D341Med (cell line): ENCODE data around the gene ACTR1B.
"Not testable (repeated sequence)": the region's sequence is repeated elsewhere in the genome, so short reads cannot be mapped to it uniquely, and the experiment has no call there.

ENCODE experiments used
- DNase-seq: peaks from one replicate; pipeline ENCODE4 v3.0.0; 2012; ENCODE audit warnings: low spot score

The ACTR1B gene

GRCh38 chr2:97658691-97659157 lies 5.1 kb downstream of the ACTR1B start:
- DNase-seq, result no peak

- DNase-seq, result no peak
Measured at GRCh38 chr2:97657986-97658690, 5.7 kb downstream of the ACTR1B start.

- DNase-seq, result no peak
Measured at GRCh38 chr2:97656905-97657587, 6.8 kb downstream of the ACTR1B start.

- no peak for DNase-seq
Measured at GRCh38 chr2:97656129-97656755, 7.6 kb downstream of the ACTR1B start.

- DNase-seq, result no peak
Measured at GRCh38 chr2:97654791-97655190, 9.1 kb downstream of the ACTR1B start.

- no peak for DNase-seq
Measured at GRCh38 chr2:97654309-97654708, 9.5 kb downstream of the ACTR1B start.

- no peak for DNase-seq
Measured at GRCh38 chr2:97653874-97654273, 10.0 kb downstream of the ACTR1B start.

GRCh38 chr2:97653473-97653872 lies 10.4 kb downstream of the ACTR1B start:
- no peak for DNase-seq

- DNase-seq, result no peak
Measured at GRCh38 chr2:97651114-97651513, 12.7 kb downstream of the ACTR1B start.

GRCh38 chr2:97646977-97647376 lies 16.9 kb downstream of the ACTR1B start:
- DNase-seq, result no peak

- peak; percentile 96 for DNase-seq
Measured at GRCh38 chr2:97645695-97646629, 17.9 kb downstream of the ACTR1B start, which contains the start of gene COX5B. Gene COX5B (plus strand): TSS chr2:97646062. CDS start chr2:97646087, 25 bp downstream.

- no peak for DNase-seq
Measured at GRCh38 chr2:97645112-97645694, 18.6 kb downstream of the ACTR1B start.

GRCh38 chr2:97644023-97644717 lies 19.7 kb downstream of the ACTR1B start:
- DNase-seq, result no peak

- DNase-seq, result not testable (repeated sequence)
Measured at GRCh38 chr2:97626049-97626430, 37.8 kb downstream of the ACTR1B start.

- DNase-seq, result not testable (repeated sequence)
Measured at GRCh38 chr2:97625354-97626048, 38.3 kb downstream of the ACTR1B start.

GRCh38 chr2:97622976-97623375 lies 40.9 kb downstream of the ACTR1B start:
- not testable (repeated sequence) for DNase-seq

GRCh38 chr2:97620492-97620891 lies 43.4 kb downstream of the ACTR1B start:
- DNase-seq, result not testable (repeated sequence)

- not testable (repeated sequence) for DNase-seq
Measured at GRCh38 chr2:97618939-97619827, 44.7 kb downstream of the ACTR1B start.

GRCh38 chr2:97617911-97618310 lies 45.9 kb downstream of the ACTR1B start:
- no peak for DNase-seq
